GM12878 (cell line): ENCODE results near the gene HIP1. TPM values are rescaled to one million over a fixed set of nuclear protein-coding genes. Genes with fewer than 3 reads are reported as not detected.

Source experiments
- BCL11A ChIP-seq: IDR thresholded peaks from 2 replicates; pipeline ENCODE4 v1.6.1; 2011; ENCODE audit warnings: low read depth, low read length
- CEBPB ChIP-seq, 2 experiments: fragments of 150-350 bp in 1 of 2; IDR thresholded peaks; 2 replicates each; pipeline ENCODE4 v1.6.1; 2012 to 2014; ENCODE audit warnings: low read depth in 2 of 2, low read length in 2 of 2, borderline replicate concordance in 1 of 2, inconsistent platforms in 1 of 2
- CREM ChIP-seq: IDR thresholded peaks from 2 replicates; pipeline ENCODE4 v1.6.1; 2014; ENCODE audit warnings: antibody characterized with exemption, low read depth
- EED ChIP-seq: sonication (generic); IDR thresholded peaks from 2 replicates; pipeline ENCODE4 v1.6.1; 2016; ENCODE audit warnings: antibody characterized with exemption, low read depth
- EP300 ChIP-seq, 2 experiments: fragments of 150-350 bp in 1 of 2; IDR thresholded peaks; 2 replicates each; pipeline ENCODE4 v1.6.1; 2011 to 2012; ENCODE audit warnings: low read depth in 2 of 2, low read length in 2 of 2, borderline replicate concordance in 1 of 2, improper control_type of control experiment in 1 of 2, inconsistent platforms in 1 of 2; ENCODE audit not compliant: control insufficient read depth in 1 of 2
- ETV6 ChIP-seq, 2 experiments: fragments of 450-650 bp in 1 of 2; IDR thresholded peaks in 1 of 2; conservative IDR thresholded peaks in 1 of 2; 2 replicates each; pipeline ENCODE4 v1.6.1; 2014; ENCODE audit warnings: antibody characterized with exemption in 1 of 2, borderline replicate concordance in 1 of 2, low read depth in 1 of 2, mild to moderate bottlenecking in 1 of 2, moderate library complexity in 1 of 2
- GABPA ChIP-seq: IDR thresholded peaks from 2 replicates; pipeline ENCODE4 v1.6.1; 2014; ENCODE audit warnings: antibody characterized with exemption, low read depth, mild to moderate bottlenecking, inconsistent platforms
- HDGF ChIP-seq: fragments of 450-650 bp; IDR thresholded peaks from 2 replicates; pipeline ENCODE4 v1.6.1; 2016; ENCODE audit warnings: antibody characterized with exemption
- MXI1 ChIP-seq: fragments of 150-350 bp; IDR thresholded peaks from 2 replicates; pipeline ENCODE4 v1.6.1; 2011; ENCODE audit warnings: low read depth, mild to moderate bottlenecking, inconsistent platforms, low read length, improper control_type of control experiment
- RB1 ChIP-seq: fragments of 450-650 bp; formaldehyde crosslinking; IDR thresholded peaks from 2 replicates; pipeline ENCODE4 v1.6.1; 2017; ENCODE audit warnings: mild to moderate bottlenecking, borderline replicate concordance
- RELA ChIP-seq: fragments of 450-650 bp; IDR thresholded peaks from 2 replicates; pipeline ENCODE4 v1.8.0; 2014; ENCODE audit warnings: borderline replicate concordance; ENCODE audit not compliant: partially characterized antibody
- SMARCA5 ChIP-seq: fragments of 450-650 bp; IDR thresholded peaks from 2 replicates; pipeline ENCODE4 v1.6.1; 2017; ENCODE audit warnings: mild to moderate bottlenecking
- SP1 ChIP-seq: IDR thresholded peaks from one replicate; pipeline ENCODE4 v1.6.1; 2011; ENCODE audit warnings: low read depth, low read length
- STAT3 ChIP-seq: IDR thresholded peaks from 2 replicates; pipeline ENCODE4 v1.6.1; 2011; ENCODE audit warnings: low read depth, low read length, improper control_type of control experiment
- SUPT20H ChIP-seq: IDR thresholded peaks from 2 replicates; pipeline ENCODE4 v1.6.1; 2011; ENCODE audit warnings: low read depth, mild to moderate bottlenecking, low read length, moderate library complexity, borderline replicate concordance; ENCODE audit not compliant: control insufficient read depth
- TAF1 ChIP-seq: IDR thresholded peaks from 2 replicates; pipeline ENCODE4 v1.6.1; 2011; ENCODE audit warnings: mild to moderate bottlenecking, low read depth, low read length, borderline replicate concordance
- TBL1XR1 ChIP-seq: IDR thresholded peaks from 2 replicates; pipeline ENCODE4 v1.6.1; 2012; ENCODE audit warnings: low read depth, low read length, improper control_type of control experiment
- TCF3 ChIP-seq: IDR thresholded peaks from 2 replicates; pipeline ENCODE4 v1.6.1; 2012; ENCODE audit warnings: low read depth, mild to moderate bottlenecking, low read length, borderline replicate concordance; ENCODE audit not compliant: insufficient read depth
- polyA plus RNA-seq, 11 experiments: library from polyadenylated mRNA; depleted of rRNA in 4 of 11; unstranded in 6 of 11; stranded (reverse) in 5 of 11; fragments of >200 nt; fragmentation: Nextera tagmentation in 4 of 11; fragmentation: Illumina TruSeq in 1 of 11; extraction: Ambion mirVana in 4 of 11; extraction: Trizol in 1 of 11; gene quantifications; 1 replicate in 1 of 11; 2 replicates in 10 of 11; pipeline versions ENCODE4 v1.2.1 to v1.2.3, GENCODE V29; 2011 to 2016; ENCODE audit warnings: inconsistent platforms in 2 of 11, missing spikeins in 2 of 11, low read depth in 1 of 11
- total RNA-seq, 4 experiments: library from RNA; depleted of rRNA in 3 of 4; stranded (reverse); fragments of >200 nt in 3 of 4; fragmentation: Illumina TruSeq in 1 of 4; extraction: Trizol in 1 of 4; gene quantifications; 2 replicates each; pipeline versions ENCODE4 v1.2.1 to v1.2.3, GENCODE V29; 2013 to 2021
- TF ChIP-seq, protein P1 (sequence below): IDR thresholded peaks from 2 replicates; pipeline ENCODE4 v1.6.1; 2011; ENCODE audit warnings: low read depth, mild to moderate bottlenecking, low read length, moderate library complexity, borderline replicate concordance; ENCODE audit errors: extremely low read depth
- TF ChIP-seq, protein P2 (sequence below): fragments of 450-650 bp; IDR thresholded peaks from 2 replicates; pipeline ENCODE4 v1.6.1; 2016; ENCODE audit warnings: mild to moderate bottlenecking
- TF ChIP-seq, protein P3 (sequence below): fragments of 150-350 bp; IDR thresholded peaks from 2 replicates; pipeline ENCODE4 v1.6.1; 2016; ENCODE audit warnings: low read depth, low read length
- TF ChIP-seq, protein P4 (sequence below): fragments of 450-650 bp; IDR thresholded peaks from 2 replicates; pipeline ENCODE4 v1.6.1; 2014; ENCODE audit warnings: mild to moderate bottlenecking
- TF ChIP-seq, protein P5 (sequence below): IDR thresholded peaks from 2 replicates; pipeline ENCODE4 v1.6.1; 2012; ENCODE audit warnings: low read depth, low read length, improper control_type of control experiment

The HIP1 gene
- total and polyA plus RNA-seq, 10 of the 15 experiments (the other 5 are each of a cell fraction or from before 2014, with no cell fraction given), result 1.2 to 9.7 (median 3.2) TPM

GRCh38 chr7:75740846-75741497 lies 2.2 kb upstream of the HIP1 start (continued):
- no peak for TF ChIP-seq GABPA
- TF ChIP-seq TAF1, result no peak
- TF ChIP-seq SUPT20H, result no peak
- TF ChIP-seq, protein P1, sequence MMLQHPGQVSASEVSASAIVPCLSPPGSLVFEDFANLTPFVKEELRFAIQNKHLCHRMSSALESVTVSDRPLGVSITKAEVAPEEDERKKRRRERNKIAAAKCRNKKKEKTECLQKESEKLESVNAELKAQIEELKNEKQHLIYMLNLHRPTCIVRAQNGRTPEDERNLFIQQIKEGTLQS, result no peak
- no peak for TF ChIP-seq RB1
- TF ChIP-seq SP1, result peak; percentile 49
- TF ChIP-seq, protein P2, sequence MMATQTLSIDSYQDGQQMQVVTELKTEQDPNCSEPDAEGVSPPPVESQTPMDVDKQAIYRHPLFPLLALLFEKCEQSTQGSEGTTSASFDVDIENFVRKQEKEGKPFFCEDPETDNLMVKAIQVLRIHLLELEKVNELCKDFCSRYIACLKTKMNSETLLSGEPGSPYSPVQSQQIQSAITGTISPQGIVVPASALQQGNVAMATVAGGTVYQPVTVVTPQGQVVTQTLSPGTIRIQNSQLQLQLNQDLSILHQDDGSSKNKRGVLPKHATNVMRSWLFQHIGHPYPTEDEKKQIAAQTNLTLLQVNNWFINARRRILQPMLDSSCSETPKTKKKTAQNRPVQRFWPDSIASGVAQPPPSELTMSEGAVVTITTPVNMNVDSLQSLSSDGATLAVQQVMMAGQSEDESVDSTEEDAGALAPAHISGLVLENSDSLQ, result peak; percentile 78
- TF ChIP-seq EED, result peak; percentile 81
- TF ChIP-seq RELA, result no peak
- peak; percentile 6; the same call in 1 of the 2 replicates for TF ChIP-seq BCL11A
- peak in 1 of 2 experiments; percentile 50; a peak in 1 of 4 replicates for TF ChIP-seq ETV6 (conservative IDR thresholded peaks at IDR 0.05 in 1 of 2, IDR thresholded peaks at IDR 0.05 in 1 of 2; ENCODE audit: borderline replicate concordance in 1 of 2, low read depth in 1 of 2)
- peak; percentile 39; the same call in 1 of the 2 replicates for TF ChIP-seq SMARCA5
- TF ChIP-seq TCF3, result no peak
- TF ChIP-seq MXI1, result no peak
- TF ChIP-seq, protein P3, sequence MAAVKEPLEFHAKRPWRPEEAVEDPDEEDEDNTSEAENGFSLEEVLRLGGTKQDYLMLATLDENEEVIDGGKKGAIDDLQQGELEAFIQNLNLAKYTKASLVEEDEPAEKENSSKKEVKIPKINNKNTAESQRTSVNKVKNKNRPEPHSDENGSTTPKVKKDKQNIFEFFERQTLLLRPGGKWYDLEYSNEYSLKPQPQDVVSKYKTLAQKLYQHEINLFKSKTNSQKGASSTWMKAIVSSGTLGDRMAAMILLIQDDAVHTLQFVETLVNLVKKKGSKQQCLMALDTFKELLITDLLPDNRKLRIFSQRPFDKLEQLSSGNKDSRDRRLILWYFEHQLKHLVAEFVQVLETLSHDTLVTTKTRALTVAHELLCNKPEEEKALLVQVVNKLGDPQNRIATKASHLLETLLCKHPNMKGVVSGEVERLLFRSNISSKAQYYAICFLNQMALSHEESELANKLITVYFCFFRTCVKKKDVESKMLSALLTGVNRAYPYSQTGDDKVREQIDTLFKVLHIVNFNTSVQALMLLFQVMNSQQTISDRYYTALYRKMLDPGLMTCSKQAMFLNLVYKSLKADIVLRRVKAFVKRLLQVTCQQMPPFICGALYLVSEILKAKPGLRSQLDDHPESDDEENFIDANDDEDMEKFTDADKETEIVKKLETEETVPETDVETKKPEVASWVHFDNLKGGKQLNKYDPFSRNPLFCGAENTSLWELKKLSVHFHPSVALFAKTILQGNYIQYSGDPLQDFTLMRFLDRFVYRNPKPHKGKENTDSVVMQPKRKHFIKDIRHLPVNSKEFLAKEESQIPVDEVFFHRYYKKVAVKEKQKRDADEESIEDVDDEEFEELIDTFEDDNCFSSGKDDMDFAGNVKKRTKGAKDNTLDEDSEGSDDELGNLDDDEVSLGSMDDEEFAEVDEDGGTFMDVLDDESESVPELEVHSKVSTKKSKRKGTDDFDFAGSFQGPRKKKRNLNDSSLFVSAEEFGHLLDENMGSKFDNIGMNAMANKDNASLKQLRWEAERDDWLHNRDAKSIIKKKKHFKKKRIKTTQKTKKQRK, result no peak
- TF ChIP-seq HDGF, result no peak
- TF ChIP-seq STAT3, result no peak
- peak; percentile 70; the same call in 1 of the 2 replicates for TF ChIP-seq TBL1XR1
- TF ChIP-seq EP300 (IDR thresholded peaks at IDR 0.05; ENCODE audit: borderline replicate concordance in 1 of 2, control insufficient read depth in 1 of 2, low read depth in 2 of 2, low read length in 2 of 2), result 0 out of 4 replicates have a peak, but pooled peaks of 1 of the 2 experiments have one; percentile 27
- TF ChIP-seq, protein P4, sequence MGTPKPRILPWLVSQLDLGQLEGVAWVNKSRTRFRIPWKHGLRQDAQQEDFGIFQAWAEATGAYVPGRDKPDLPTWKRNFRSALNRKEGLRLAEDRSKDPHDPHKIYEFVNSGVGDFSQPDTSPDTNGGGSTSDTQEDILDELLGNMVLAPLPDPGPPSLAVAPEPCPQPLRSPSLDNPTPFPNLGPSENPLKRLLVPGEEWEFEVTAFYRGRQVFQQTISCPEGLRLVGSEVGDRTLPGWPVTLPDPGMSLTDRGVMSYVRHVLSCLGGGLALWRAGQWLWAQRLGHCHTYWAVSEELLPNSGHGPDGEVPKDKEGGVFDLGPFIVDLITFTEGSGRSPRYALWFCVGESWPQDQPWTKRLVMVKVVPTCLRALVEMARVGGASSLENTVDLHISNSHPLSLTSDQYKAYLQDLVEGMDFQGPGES, result no peak
- 0 out of 2 replicates have a peak, but pooled peaks have one; percentile 2 for TF ChIP-seq CREM
- TF ChIP-seq CEBPB (IDR thresholded peaks at IDR 0.05; ENCODE audit: borderline replicate concordance in 1 of 2, low read depth in 2 of 2, low read length in 2 of 2), result no peak
- TF ChIP-seq, protein P5, sequence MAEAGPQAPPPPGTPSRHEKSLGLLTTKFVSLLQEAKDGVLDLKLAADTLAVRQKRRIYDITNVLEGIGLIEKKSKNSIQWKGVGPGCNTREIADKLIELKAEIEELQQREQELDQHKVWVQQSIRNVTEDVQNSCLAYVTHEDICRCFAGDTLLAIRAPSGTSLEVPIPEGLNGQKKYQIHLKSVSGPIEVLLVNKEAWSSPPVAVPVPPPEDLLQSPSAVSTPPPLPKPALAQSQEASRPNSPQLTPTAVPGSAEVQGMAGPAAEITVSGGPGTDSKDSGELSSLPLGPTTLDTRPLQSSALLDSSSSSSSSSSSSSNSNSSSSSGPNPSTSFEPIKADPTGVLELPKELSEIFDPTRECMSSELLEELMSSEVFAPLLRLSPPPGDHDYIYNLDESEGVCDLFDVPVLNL, result no peak
